HCT116 (cell line): Measurements from ENCODE around the gene ZXDC.

Source experiments
- CEBPB ChIP-seq: IDR thresholded peaks from 2 replicates; pipeline ENCODE4 v1.6.1; 2012; ENCODE audit warnings: low read depth
- EZH2 ChIP-seq: fragments of 200-600 bp; sonication (generic); IDR thresholded peaks from 2 replicates; pipeline ENCODE4 v1.6.1; 2017; ENCODE audit warnings: antibody characterized with exemption, mixed run types
- POLR2A ChIP-seq: IDR thresholded peaks from 2 replicates; pipeline ENCODE4 v1.7.0; 2011; ENCODE audit warnings: borderline replicate concordance; ENCODE audit not compliant: insufficient read depth, insufficient read length; ENCODE audit errors: extremely low read depth
- POLR2AphosphoS5 ChIP-seq: IDR thresholded peaks from 2 replicates; pipeline ENCODE4 v1.6.1; 2011; ENCODE audit warnings: mild to moderate bottlenecking, low read depth, low read length, moderate library complexity
- SRF ChIP-seq: IDR thresholded peaks from 2 replicates; pipeline ENCODE4 v1.6.1; 2012; ENCODE audit warnings: low read depth
- YY1 ChIP-seq: IDR thresholded peaks from 2 replicates; pipeline ENCODE4 v1.6.1; 2011; ENCODE audit warnings: low read length, low read depth, moderate library complexity, mild to moderate bottlenecking; ENCODE audit not compliant: insufficient replicate concordance; ENCODE audit errors: extremely low read depth
- ZNF274 ChIP-seq: fragments of 200-500 bp; sonication (Bioruptor generic); IDR thresholded peaks from 2 replicates; pipeline ENCODE4 v1.6.1; 2014; ENCODE audit warnings: mild to moderate bottlenecking, low read depth, low read length, inconsistent platforms
- TF ChIP-seq, protein P1 (sequence below), 3 experiments: fragments of 200-600 bp in 1 of 3; sonication (generic) in 1 of 3; IDR thresholded peaks in 2 of 3; conservative IDR thresholded peaks in 1 of 3; 2 replicates each; pipeline ENCODE4 v1.5.1; 2012 to 2017; ENCODE audit warnings: low read depth in 2 of 3, low read length in 2 of 3, antibody characterized with exemption in 1 of 3, borderline replicate concordance in 1 of 3, control low read depth in 1 of 3, mild to moderate bottlenecking in 1 of 3, mixed read lengths in 1 of 3, mixed run types in 1 of 3, moderate library complexity in 1 of 3; ENCODE audit not compliant: insufficient read depth in 1 of 3
- TF ChIP-seq, protein P2 (sequence below): IDR thresholded peaks from 2 replicates; pipeline ENCODE4 v1.6.1; 2012
- TF ChIP-seq, protein P3 (sequence below): IDR thresholded peaks from 2 replicates; pipeline ENCODE4 v1.6.1; 2011; ENCODE audit warnings: mild to moderate bottlenecking, low read length, moderate library complexity; ENCODE audit not compliant: insufficient replicate concordance; ENCODE audit errors: extremely low read depth

DNA sequence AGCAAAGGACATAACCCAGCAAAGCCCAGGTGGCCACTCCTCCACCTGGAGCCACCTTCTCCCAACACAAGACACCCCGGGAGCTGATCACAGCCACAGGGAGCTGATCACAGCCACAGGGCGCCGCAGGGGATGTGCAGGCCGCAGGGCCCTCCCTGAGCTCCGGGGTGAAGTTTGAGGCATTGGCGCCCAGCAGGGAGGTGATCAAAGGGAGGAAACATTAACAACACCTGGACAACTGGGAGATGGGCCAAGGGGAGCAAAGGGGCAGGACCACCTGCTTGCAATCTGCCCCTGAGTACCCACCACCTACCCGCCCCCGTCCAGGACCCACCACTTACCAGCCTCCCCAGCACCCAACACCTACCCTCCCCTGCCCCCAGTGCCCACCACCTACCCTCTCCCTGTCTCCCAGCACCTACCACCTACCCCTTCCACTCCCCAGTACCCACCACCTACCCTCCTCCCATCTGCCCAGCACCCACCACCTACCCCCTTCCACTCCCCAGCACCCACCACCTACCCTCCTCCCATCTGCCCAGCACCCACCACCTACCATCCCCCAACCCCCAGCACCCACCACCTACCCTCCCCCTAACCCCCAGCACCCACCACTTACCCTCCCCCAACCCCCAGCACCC, 39.5 kb upstream of the ZXDC start:
- TF ChIP-seq, protein P1, sequence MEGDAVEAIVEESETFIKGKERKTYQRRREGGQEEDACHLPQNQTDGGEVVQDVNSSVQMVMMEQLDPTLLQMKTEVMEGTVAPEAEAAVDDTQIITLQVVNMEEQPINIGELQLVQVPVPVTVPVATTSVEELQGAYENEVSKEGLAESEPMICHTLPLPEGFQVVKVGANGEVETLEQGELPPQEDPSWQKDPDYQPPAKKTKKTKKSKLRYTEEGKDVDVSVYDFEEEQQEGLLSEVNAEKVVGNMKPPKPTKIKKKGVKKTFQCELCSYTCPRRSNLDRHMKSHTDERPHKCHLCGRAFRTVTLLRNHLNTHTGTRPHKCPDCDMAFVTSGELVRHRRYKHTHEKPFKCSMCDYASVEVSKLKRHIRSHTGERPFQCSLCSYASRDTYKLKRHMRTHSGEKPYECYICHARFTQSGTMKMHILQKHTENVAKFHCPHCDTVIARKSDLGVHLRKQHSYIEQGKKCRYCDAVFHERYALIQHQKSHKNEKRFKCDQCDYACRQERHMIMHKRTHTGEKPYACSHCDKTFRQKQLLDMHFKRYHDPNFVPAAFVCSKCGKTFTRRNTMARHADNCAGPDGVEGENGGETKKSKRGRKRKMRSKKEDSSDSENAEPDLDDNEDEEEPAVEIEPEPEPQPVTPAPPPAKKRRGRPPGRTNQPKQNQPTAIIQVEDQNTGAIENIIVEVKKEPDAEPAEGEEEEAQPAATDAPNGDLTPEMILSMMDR (IDR thresholded peaks at IDR 0.05 in 2 of 3, conservative IDR thresholded peaks at IDR 0.05 in 1 of 3; ENCODE audit: borderline replicate concordance in 1 of 3, insufficient read depth in 1 of 3, low read depth in 2 of 3, low read length in 2 of 3): no peak
- TF ChIP-seq SRF: no peak
- no peak for TF ChIP-seq EZH2
- no peak for TF ChIP-seq POLR2A
- TF ChIP-seq, protein P2, sequence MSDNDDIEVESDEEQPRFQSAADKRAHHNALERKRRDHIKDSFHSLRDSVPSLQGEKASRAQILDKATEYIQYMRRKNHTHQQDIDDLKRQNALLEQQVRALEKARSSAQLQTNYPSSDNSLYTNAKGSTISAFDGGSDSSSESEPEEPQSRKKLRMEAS: no peak
- no peak for TF ChIP-seq YY1
- TF ChIP-seq POLR2AphosphoS5: no peak
- TF ChIP-seq ZNF274: no peak
- no peak for TF ChIP-seq CEBPB
- TF ChIP-seq, protein P3, sequence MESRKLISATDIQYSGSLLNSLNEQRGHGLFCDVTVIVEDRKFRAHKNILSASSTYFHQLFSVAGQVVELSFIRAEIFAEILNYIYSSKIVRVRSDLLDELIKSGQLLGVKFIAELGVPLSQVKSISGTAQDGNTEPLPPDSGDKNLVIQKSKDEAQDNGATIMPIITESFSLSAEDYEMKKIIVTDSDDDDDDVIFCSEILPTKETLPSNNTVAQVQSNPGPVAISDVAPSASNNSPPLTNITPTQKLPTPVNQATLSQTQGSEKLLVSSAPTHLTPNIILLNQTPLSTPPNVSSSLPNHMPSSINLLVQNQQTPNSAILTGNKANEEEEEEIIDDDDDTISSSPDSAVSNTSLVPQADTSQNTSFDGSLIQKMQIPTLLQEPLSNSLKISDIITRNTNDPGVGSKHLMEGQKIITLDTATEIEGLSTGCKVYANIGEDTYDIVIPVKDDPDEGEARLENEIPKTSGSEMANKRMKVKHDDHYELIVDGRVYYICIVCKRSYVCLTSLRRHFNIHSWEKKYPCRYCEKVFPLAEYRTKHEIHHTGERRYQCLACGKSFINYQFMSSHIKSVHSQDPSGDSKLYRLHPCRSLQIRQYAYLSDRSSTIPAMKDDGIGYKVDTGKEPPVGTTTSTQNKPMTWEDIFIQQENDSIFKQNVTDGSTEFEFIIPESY: no peak
